GM19099 (cell line): Measurements from ENCODE around the gene XAGE2.

Experiments
- POLR2A ChIP-seq: IDR thresholded peaks from 3 replicates; pipeline ENCODE4 v1.6.1; 2011; ENCODE audit warnings: low read depth; ENCODE audit not compliant: insufficient read length; ENCODE audit errors: extremely low read depth

XAGE2 gene

DNA sequence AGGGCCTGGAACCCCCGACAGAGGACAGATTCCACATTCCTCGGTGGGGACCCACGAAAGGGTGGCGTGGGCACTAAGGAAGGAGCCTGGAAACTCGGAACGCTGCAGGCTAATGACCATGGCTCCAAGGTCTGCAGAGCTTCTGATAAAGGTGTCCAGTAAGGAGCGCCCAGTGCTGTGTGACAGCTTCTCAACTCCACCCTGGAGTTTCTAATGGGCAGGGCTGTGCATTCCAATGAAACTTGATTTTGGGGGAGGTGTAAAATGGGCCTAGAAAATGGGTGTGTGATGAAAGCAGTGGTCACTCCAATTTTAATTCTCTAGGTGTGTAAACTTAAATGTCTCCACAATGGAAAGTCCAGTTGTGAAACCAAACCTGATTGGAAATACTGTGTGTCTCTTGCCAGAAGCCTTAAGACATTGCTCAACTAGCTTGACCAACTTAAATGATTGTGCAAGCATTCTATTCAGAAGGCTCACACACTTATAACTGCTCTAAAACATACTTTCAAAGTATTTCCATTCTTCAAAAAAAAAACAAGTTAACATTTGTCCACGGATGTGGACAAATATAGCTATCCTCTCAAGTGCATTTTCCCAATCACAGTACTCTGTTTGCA lies 52.1 kb downstream of the XAGE2 start:
- TF ChIP-seq POLR2A = no peak

GRCh38 chrX:52422884-52423283 lies 54.1 kb downstream of the XAGE2 start:
- TF ChIP-seq POLR2A = no peak

GRCh38 chrX:52424656-52425055 lies 55.8 kb downstream of the XAGE2 start:
- TF ChIP-seq POLR2A = no peak
